ENCODE measurements around the gene CPT1C.

DNA sequence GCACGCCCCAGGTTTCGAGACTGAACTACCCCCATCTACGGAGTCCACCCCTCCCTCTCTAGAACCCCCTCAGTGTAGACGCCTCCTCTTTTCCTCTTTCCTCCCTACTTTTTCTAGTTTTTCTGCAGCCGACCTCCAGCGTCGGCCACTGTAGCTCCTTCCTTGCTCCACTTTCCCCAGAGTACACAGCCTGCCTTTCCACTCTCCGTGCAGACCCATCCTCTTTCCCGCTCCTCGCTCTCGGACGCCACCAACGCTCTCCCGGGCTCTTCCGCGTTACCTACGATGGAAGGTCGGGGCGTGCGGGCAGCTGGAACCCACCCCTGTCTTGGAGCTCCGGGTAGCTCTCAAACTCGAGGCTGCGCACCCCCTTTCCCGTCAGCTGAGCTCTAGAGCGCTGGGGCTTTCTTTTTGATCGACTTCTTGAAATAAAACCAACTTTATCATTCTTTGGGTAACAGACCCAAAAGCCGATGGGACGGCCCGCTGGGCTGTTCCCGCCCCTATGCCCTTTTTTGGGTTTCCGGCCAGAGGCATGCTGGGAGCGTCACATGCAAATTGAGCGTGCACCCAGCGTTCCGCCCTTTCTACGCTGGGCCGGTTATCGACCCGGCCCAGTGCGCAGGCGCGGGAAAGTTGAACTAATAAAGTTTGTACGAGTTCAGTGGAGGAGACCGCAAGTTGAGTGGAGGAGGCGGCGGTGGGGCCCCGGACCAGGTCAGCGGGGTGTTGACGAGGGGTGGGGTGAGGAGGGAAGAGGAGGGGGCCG is 25.4 kb upstream of the CPT1C start, which contains the start of the genes BCL2L12 and IRF3:
- TF ChIP-seq, protein P1, sequence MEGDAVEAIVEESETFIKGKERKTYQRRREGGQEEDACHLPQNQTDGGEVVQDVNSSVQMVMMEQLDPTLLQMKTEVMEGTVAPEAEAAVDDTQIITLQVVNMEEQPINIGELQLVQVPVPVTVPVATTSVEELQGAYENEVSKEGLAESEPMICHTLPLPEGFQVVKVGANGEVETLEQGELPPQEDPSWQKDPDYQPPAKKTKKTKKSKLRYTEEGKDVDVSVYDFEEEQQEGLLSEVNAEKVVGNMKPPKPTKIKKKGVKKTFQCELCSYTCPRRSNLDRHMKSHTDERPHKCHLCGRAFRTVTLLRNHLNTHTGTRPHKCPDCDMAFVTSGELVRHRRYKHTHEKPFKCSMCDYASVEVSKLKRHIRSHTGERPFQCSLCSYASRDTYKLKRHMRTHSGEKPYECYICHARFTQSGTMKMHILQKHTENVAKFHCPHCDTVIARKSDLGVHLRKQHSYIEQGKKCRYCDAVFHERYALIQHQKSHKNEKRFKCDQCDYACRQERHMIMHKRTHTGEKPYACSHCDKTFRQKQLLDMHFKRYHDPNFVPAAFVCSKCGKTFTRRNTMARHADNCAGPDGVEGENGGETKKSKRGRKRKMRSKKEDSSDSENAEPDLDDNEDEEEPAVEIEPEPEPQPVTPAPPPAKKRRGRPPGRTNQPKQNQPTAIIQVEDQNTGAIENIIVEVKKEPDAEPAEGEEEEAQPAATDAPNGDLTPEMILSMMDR (IDR thresholded peaks at IDR 0.05; ENCODE audit: low read depth, low read length, poor library complexity, severe bottlenecking), result no peak
- no peak for TF ChIP-seq EZH2phosphoT487 (IDR thresholded peaks at IDR 0.05; ENCODE audit: borderline replicate concordance, low read length)
